ENCODE measurements around the gene PWWP2B. TPM values are rescaled to one million over a fixed set of nuclear protein-coding genes. Genes with fewer than 3 reads are reported as not detected.

Gene PWWP2B
- total RNA-seq: 12.2 and 13.2 TPM in 2 replicates

DNA sequence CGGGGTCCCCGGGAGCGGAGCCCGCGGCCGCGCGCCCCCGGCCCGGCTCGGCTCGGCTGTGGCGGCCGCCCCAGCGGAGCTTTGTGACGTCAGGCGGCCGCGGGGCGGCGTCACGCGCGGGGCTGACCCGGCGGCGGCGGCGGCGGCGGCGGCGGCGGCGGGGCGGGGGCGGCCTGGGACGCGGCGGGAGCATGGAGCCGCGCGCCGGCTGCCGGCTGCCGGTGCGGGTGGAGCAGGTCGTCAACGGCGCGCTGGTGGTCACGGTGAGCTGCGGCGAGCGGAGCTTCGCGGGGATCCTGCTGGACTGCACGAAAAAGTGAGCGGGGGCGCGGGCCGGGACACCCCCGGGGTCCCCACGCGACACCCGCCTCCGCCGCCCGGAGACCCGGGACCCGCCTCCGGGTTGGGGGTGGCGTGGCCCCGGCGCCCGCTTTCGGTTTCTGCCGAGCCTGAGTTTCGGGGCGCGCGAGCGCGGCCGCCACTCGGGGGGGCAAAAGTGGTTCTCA is at the start of gene PWWP2B:
PWWP2B (plus strand) TSS at position 165 of the 506 bp plus-strand sequence; CDS start at position 192, 27 bp downstream.

Other genes with a start within 250 kb of the PWWP2B start
- 6.3 and 33.0 TPM in 2 replicates for gene DPYSL4, start 210.3 kb upstream of the PWWP2B start, total RNA-seq
- 8.0 and 8.5 TPM in 2 replicates for gene STK32C, start 89.2 kb upstream of the PWWP2B start, total RNA-seq
- 9.7 and 13.1 TPM in 2 replicates for gene LRRC27, start 65.0 kb upstream of the PWWP2B start, total RNA-seq
- 34.7 and 37.8 TPM in 2 replicates for gene INPP5A, start 140.6 kb downstream of the PWWP2B start, total RNA-seq

Data from smooth muscle cell of the umbilical artery (primary cell).